HG02763 (cell line): ENCODE results near the gene ABCD3.
"Not testable (repeated sequence)": the region's sequence is repeated elsewhere in the genome, so short reads cannot be mapped to it uniquely, and the experiment has no call there.

ENCODE experiments used
- ATAC-seq: cut with Tn5 transposase; IDR thresholded peaks from one replicate; pipeline ENCODE4 v1.9.1; 2021; ENCODE audit warnings: mild to moderate bottlenecking, moderate library complexity; ENCODE audit not compliant: unreplicated experiment

The ABCD3 gene

DNA sequence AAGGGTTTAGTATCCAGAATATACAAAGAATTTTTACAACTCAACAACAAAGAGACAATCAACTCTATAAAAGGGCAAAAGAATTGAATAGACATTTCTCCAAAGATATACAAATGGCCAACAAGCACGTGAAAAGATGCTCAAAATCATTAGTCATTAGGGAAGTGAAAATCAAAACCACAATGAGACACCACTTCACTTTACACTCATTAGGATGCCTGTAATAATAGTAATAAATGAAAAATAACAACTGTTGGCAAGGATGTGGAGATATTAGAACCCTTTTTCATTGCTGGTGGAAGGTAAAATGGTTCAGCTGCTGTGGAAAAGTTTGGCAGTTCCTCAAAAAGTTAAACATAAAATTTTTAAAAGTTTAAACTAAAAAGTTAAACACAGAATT lies 7.0 kb upstream of the ABCD3 start:
- ATAC-seq, result peak; percentile 75

DNA sequence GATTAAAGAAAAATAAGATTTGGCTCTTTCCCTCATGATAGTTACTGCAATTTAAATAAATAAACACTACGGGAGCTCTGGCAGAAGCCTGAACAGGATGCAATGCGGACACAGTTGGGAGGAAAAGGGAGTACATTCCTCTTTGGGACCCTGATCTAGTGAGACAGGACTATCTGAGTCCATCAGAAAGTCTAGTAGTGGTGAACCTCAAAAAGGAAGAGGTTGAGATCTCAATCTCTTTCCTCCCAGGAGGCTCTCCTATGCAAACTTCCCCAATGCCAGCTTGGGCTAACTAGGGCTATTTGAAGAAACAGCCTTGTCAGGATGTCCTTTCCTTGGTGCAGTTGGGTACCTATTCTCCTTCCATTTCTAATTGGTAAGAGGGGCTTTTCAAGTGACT lies 4.9 kb upstream of the ABCD3 start:
- ATAC-seq, result no peak

DNA sequence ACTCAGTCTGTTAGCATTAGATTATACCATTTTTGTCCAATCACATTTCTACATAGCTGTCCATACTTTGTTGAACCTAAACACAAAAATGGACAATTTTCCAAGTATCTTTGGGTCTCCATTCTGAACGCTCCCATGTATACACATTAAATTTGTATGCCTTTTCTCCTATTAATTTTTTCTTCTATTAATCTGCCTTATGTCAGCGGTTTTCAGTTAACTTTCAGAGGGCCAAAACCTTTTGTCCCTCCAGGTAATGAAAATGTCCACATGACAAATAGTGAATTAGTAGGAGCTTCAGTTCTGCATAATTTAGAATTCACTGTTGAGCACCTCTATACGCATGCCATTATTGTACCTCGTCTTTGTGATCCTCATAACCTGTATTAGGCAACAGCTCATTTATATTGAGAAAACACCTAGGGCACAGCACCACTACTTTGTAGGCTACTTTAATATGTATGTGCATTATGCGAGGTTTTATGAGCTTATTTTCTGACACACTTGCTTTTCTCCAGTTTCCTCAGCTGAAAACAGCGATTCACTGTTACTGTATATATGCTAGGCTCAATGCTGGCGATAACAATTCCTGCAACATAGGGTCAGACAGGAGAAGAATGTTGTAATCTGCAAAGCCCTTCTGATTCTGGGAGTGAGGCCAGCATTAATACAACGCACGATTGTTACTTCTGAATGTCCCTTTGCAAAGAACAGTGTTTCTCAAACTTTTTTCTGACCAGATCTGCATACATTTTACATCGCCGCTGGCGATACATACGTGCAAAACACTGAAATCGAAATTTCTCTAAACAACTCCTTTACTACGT lies 1.1 kb upstream of the ABCD3 start:
- no peak for ATAC-seq

DNA sequence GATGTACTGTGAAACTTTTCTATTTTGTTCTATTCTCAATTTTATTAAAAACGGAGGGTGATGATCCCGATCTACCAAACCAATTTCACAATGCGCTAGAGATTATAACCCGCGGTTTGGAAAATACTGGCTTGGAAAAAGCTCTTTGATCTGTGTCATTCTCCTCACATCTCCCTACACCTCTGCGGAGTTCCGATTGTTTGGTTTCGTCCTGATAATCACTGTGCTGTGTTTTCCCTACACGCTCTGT lies 536 bp upstream of the ABCD3 start:
- no peak for ATAC-seq

DNA sequence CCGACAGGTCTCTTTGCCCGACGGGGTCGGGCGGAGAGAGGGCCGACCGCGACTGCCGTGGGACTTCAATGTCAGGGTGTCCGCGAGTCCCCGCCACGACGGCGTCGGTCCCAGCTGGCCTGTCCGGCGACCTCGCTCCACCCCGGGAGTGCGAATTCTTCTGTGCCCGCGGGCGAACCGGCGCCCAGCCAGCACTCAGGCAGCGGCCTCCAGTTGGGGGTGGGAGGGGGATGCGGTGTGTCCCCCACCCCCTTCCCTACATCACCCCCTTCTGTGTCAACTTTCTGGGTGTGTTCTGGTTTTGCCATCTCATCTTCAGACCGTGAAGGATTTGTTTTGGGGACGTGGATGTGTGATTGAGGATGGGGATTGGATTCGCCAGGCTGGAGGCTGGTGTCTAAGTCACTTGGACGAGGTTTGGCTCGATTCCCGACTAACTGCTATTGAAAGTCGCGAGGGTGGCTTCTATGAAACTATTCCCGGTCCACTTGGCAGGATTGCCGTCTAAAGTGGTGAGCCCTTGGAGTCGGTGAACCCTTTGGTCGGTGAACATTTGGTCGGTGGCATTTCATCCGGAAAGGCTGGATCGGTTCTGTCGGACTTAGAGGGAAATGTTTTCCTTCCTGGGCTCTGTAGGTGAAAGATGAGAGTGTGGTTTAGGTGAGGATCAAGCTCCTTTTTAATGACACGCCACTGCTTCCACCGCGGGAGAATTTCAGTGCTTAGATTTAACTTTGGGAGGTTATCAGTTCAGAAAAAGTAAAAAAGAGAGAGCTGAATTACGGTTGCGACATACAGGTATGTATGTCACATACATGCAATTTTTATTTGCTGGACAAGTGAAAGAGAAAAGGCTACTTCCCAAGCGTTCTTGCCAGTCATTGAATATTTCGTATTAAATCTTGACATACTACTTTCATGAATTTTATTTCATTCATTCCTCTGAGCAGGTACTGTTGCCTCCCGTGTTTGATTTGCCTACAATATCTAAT lies 771 bp downstream of the ABCD3 start:
- ATAC-seq, result peak; percentile 29

DNA sequence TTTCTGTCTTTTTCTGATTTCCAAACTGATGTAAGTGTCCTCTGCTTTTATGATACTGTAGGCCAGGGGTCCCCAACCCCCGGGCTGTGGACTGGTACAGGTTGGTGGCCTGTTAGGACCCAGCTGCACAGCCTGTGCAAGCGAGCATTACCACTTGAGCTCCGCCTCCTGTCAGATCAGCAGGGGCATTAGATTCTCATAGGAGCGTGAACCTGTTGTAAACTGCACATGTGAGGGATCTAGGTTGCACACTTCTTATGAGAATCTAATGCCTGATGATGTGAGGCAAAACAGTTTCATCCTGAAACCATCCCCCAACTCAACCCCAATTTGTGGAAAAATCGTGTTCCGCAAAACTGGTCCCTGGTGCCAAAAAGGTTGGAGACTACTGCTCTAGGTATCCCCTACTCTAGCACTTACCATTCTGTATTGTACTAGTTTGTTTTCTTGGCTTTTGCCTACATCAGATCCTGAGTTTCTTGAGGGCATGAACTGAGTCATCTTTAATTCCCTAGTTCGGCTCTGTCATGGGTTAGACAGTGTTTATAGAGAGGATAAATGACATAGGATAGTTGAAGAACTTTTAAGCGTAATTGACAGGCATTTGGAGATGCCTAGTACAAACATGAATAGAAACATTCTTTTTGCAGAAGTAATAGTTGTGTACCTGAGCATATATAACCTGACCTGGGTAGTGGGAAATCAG lies 4.1 kb downstream of the ABCD3 start:
- ATAC-seq, result no peak

DNA sequence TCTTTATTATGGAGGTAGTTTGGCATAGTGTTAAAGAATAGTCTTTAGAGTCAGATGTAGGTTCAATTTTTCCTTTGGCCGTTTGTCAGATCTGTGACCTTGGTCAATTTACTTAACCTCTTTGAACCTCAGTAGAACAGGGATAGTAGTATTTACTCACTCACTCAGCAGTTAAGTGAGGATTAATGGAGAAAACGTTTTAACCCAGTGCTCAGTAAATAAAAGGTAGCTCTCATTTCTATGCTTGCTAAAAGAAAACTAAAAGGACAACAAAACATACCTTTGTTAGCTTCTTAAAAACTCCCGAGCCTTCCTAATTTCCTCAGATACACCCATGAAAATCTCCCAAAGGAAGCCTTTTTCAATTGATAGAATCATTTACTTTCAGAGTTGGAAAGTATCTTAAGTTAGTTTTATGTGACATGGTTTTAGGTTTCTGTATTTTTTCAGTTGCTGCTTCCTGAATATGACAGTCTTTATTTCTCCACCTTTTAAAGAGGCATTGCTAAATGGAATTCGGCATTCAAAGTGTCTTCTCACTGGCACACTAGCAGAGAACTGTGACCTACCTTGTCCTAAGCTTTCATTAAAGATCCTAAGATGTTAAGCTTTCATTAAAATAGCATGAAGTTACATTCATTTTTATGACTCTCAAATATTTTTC lies 7.8 kb downstream of the ABCD3 start:
- no peak for ATAC-seq

DNA sequence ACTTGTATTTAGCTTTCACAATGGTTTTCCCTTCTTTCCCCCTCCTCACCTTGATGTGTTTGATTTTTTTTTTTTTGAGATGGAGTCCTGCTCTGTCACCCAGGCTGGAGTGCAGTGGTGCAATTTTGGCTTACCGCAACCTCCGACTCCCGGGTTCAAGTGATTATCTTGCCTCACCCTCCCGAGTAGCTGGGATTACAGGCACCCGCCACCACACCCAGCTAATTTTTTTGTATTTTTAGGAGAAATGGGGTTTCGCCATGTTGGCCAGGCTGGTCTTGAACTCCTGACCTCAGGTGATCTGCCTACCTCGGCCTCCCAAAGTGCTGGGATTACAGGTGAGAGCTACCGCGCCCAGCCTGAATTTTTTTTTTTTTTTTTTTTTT lies 8.3 kb downstream of the ABCD3 start:
- not testable (repeated sequence) for ATAC-seq

DNA sequence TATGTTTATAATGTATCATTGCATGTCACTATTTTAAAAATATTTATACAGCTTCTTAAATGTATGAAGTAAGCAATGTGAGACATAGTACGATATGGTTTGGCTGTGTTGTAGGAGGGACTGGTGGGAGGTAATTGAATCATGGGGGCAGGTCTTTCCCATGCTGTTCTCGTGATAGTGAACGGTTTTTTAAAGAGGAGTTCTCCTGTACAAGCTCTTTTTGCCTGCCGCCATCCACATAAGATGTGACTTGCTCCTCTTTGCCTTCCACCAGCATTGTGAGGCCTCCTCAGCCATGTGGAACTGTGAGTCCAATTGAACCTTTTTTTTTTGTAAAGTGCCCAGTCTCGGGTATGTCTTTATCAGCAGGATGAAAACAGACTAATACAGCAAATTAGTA lies 10.3 kb downstream of the ABCD3 start:
- no peak for ATAC-seq

DNA sequence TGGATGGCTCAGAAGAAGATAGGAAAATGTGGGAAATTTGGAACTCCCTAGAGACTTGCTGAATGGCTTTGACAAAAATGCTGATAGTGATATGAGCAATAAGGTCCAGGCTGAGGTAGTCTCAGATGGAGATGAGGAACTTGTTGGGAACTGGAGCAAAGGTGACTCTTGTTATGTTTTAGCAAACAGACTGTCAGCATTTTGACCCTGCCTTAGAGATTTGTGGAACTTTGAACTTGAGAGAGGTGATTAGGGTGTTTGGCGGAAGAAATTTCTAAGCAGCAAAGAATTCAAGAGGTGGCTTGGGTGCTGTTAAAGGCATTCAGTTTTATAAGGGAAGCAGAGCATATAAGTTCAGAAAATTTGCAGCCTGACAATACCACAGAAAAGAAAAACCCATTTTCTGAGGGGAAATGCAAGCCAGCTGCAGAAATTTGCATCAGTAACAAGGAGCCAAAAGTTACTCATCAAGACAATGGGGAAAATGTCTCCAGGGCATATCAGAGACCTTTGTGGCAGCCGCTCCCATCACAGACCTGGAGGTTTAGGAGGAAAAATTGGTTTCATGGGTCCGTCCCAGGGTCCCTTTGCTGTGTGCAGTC lies 10.8 kb downstream of the ABCD3 start:
- ATAC-seq, result not testable (repeated sequence)

DNA sequence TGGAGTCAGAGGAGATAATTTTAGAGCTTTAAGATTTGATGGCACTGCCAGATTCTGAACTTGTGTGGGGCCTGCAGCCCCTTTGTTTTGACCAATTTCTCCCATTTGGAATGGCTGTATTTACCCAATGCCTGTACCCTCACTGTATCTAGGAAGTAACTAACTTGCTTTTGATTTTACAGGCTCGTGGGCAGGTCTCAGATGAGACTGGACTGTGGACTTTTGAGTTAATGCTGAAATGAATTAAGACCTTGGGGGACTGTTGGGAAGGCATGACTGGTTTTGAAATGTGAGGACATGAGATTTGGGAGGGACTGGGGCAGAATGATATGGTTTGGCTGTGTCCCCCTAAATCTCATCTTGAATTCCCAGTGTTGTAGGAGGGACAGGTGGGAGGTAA lies 11.9 kb downstream of the ABCD3 start:
- not testable (repeated sequence) for ATAC-seq

DNA sequence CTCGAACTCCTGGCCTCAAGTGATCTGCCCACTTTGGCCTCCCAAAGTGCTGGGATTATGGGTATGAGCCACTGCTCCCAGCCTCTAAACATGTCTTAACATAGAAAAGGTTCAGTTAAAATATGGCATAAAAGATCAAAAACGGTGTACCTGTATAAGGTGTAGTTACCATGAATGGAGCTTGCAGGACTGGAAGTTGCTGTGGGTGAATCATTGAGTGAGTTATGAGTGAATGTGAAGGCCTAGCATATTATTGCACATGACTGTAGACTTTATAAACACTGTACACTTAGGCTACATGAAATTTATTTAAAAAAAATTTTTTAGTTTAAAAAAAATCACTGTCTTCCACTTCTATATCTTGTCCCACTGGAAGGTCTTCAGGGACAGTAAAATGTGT lies 15.7 kb downstream of the ABCD3 start:
- ATAC-seq, result no peak

DNA sequence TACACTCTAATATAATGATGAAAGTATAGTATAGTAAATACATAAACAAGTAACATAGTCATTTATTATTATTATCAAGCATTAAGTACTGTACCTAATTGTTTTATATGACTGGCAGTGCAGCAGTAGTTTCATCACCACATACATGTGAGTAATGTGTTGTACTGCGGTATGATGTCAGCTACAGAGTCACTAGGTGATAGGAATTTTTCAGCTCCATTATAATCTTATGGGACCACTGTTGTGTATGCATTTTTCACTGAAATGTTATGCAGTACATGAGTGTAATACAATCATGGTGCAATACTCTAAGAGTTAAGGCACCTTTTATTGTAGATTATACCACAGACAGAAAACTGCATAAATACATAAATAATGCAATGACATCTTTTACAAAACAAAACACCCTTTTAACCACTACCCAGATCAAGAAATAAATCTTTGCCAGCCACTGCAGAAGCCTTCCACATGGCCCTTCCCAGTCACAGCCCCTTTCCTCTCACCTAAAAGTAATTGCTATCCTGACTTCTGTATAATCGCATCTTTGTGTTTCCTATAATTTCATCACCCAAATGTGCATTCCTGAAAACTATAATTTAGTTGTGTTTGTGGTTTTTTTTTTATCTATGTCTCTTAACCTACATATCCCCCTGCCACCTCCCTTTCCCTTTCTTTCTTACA lies 16.3 kb downstream of the ABCD3 start:
- ATAC-seq, result no peak

DNA sequence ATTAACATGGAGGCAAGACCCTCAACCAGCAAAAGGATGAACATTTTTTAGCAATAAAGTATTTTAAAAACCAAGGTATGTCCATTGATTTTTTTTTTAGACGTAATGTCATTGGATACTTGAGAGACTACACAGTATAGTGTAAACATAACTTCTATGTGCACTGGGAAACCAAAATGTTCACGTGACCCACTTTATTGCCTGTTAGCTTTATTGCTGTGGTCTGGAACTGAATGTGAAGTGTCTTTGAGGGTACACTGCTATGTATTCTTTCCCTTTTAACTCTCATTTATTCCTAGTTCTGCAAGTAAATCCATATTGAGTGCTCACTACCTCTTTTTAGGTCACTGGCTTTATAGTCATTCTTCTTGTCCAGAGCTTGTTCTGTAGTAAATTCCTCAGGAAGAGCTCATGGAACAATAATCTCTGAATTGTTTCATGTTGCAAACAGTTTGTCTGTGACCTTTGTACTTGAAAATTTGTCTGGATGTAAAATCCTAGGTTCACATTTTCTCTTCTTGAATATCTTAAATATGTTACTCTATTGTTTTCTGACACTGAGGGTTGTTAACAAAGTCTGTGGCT lies 20.6 kb downstream of the ABCD3 start:
- no peak for ATAC-seq

DNA sequence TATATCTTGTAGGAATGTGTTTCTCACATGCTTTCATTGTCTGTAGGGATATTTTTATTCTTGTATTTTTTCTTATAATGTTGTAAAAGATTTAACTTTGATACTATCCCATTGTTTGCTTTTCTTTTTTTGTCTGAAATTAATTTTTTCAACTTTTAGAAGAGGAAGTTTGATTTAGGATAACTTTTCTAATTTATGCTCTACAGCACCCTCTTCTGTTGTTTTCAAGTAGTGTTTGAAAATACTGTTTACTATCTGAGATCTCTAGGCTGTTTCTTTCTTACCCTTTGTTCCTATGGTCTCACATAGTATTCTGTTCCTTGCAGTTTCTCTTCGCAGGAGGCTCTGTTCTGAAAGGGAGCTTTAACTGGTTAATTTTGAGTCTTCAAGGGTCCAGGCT lies 21.9 kb downstream of the ABCD3 start:
- ATAC-seq, result no peak

DNA sequence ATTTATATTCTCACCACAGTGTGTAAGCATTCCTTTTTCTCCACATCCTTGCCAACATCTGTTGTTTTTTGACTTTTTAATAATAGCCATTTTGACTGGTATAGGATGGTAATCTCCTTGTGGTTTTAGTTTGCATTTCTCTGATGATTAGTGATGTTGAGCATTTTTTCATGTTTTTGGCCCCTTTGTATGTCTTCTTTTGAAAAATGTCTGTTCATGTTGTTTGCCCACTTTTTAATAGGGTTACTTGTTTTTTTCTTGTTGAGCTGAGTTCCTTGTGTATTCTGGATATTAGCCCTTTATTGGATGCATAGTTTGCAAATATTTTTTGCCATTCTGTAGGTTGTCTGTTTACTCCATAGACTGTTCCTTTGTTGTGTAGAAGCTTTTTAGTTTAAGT lies 24.9 kb downstream of the ABCD3 start:
- not testable (repeated sequence) for ATAC-seq

DNA sequence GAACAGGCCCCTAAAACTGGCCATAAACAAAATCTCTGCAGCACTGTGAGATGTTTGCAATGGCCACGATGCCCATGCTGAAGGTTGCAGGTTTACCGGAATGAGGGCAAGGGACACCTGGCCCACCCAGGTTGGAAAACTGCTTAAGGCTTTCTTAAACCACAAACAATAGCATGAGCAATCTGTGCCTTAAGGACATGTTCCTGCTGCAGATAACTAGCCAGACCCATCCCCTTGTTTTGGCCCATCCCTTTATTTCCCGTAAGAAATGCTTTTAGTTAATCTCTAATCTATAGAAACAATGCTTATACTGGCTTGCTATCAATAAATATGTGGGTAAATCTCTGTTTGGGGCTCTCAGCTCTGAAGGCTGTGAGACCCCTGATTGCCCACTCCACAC lies 26.6 kb downstream of the ABCD3 start:
- not testable (repeated sequence) for ATAC-seq

DNA sequence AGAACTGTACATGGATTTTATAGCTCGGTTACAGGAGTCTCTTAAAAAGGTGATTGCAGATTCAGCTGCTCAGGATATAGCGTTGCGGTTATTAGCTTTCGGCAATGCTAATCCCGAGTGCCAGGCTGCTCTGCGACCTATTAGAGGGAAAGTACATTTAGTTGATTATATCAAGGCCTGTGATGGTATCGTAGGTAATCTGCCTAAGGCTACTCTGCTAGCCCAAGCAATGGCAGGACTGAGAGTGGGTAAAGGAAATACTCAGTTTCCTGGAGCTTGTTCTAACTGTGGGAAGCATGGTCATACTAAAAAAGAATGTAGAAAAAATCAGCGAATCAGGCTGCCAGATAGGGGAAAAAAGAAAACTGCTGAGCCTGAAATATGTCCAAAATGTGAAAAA lies 27.5 kb downstream of the ABCD3 start:
- ATAC-seq, result not testable (repeated sequence)

DNA sequence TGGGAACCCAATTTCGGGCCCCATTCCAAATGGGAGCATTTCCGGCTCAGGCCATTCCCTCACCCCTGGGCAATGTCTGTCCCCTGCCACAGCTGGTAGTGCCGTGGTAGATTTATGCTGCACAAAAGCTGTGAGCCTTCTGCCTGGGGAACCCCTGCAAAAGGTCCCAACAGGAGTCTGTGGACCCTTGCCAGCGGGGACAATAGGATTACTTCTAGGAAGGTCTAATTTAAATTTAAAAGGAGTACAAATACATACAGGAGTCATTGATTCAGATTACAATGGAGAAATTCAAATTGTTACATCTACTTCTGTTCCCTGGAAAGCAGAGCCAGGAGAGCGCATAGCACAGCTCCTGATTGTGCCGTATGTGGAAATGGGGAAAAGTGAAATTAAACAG lies 28.0 kb downstream of the ABCD3 start:
- not testable (repeated sequence) for ATAC-seq

DNA sequence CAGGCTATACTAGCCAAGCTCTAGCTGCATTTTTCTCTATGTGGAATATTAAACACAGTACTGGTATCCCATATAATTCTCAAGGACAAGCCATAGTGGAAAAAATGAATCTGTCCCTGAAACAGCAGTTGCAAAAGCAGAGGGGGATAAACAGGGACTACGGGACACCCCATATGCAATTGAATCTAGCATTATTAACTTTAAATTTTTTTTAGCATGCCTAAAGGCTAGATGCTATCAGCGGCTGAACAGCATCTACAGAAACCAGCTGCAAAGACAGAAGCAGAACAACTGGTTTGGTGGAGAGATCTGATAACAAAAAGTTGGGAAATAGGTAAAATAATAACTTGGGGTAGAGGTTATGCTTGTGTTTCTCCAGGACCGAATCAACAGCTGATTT lies 30.6 kb downstream of the ABCD3 start:
- not testable (repeated sequence) for ATAC-seq
